K562 (cell line): Measurements from ENCODE around the gene ELP5. TPM values are rescaled to one million over a fixed set of nuclear protein-coding genes. Genes with fewer than 3 reads are reported as not detected.

Experiments
- BMI1 ChIP-seq: fragments of 150-350 bp; IDR thresholded peaks from 2 replicates; pipeline ENCODE4 v1.6.1; 2014; ENCODE audit warnings: low read length
- ELF1 ChIP-seq: fragments of 200-800 bp; sonication (Bioruptor generic); IDR thresholded peaks from 2 replicates; pipeline ENCODE4 v1.6.1; 2016; ENCODE audit warnings: missing genetic modification characterization, missing compliant biosample characterization
- ETV5 ChIP-seq: sonication (generic); formaldehyde crosslinking; IDR thresholded peaks from 2 replicates; pipeline ENCODE4 v1.4.0; 2020; ENCODE audit warnings: low read depth, mild to moderate bottlenecking, missing genetic modification reagents
- FOXJ2 ChIP-seq: fragments of 200-800 bp; sonication (Bioruptor generic); IDR thresholded peaks from 2 replicates; pipeline ENCODE4 v1.6.1; 2016; ENCODE audit warnings: missing genetic modification characterization, missing compliant biosample characterization
- FOXJ3 ChIP-seq: sonication (generic); formaldehyde crosslinking; IDR thresholded peaks from 2 replicates; pipeline ENCODE4 v1.4.0; 2020; ENCODE audit warnings: mild to moderate bottlenecking, missing genetic modification reagents
- HLTF ChIP-seq: fragments of 450-650 bp; IDR thresholded peaks from 2 replicates; pipeline ENCODE4 v1.6.1; 2016
- KDM1A ChIP-seq, 2 experiments: fragments of 450-650 bp; IDR thresholded peaks; 2 replicates each; pipeline ENCODE4 v1.6.1; 2016; ENCODE audit warnings: mild to moderate bottlenecking in 2 of 2
- NEUROD1 ChIP-seq: fragments of 150-350 bp; IDR thresholded peaks from 2 replicates; pipeline ENCODE4 v1.6.1; 2014; ENCODE audit warnings: borderline replicate concordance, low read length, low read depth; ENCODE audit not compliant: partially characterized antibody
- RAD21 ChIP-seq, 2 experiments: fragments of 250-450 bp in 1 of 2; fragments of 450-650 bp in 1 of 2; sonication (Bioruptor Pico) in 1 of 2; formaldehyde crosslinking in 1 of 2; IDR thresholded peaks in 1 of 2; conservative IDR thresholded peaks in 1 of 2; 2 replicates each; pipeline versions ENCODE4 v1.4.0 to v1.8.0; 2020 to 2022; ENCODE audit warnings: mild to moderate bottlenecking in 2 of 2, moderate library complexity in 1 of 2
- RB1 ChIP-seq: fragments of 450-650 bp; IDR thresholded peaks from 2 replicates; pipeline ENCODE4 v1.6.1; 2017; ENCODE audit warnings: low read depth, mild to moderate bottlenecking
- SMAD2 ChIP-seq: fragments of 150-350 bp; IDR thresholded peaks from 2 replicates; pipeline ENCODE4 v1.6.1; 2014; ENCODE audit warnings: low read depth, mild to moderate bottlenecking, low read length
- TAF7 ChIP-seq: fragments of 450-650 bp; IDR thresholded peaks from 2 replicates; pipeline ENCODE4 v1.6.1; 2016; ENCODE audit warnings: missing genetic modification characterization, missing compliant biosample characterization
- WHSC1 ChIP-seq: IDR thresholded peaks from one replicate; pipeline ENCODE4 v1.6.1; 2012; ENCODE audit warnings: low read length, control low read depth, inconsistent platforms
- ZNF274 ChIP-seq: IDR thresholded peaks from 2 replicates; pipeline ENCODE4 v1.6.1; 2011; ENCODE audit warnings: low read depth, mild to moderate bottlenecking, low read length, moderate library complexity, borderline replicate concordance
- ZNF316 ChIP-seq: fragments of 450-650 bp; IDR thresholded peaks from 2 replicates; pipeline ENCODE4 v1.6.1; 2016
- ZNF79 ChIP-seq: fragments of 250-450 bp; sonication (Bioruptor Pico); IDR thresholded peaks from 2 replicates; pipeline ENCODE4 v1.4.0; 2020; ENCODE audit warnings: low read depth, mild to moderate bottlenecking, moderate library complexity
- polyA plus RNA-seq, 8 experiments: library from polyadenylated mRNA; depleted of rRNA in 4 of 8; stranded (reverse) in 5 of 8; unstranded in 3 of 8; fragments of >200 nt; fragmentation: Nextera tagmentation in 2 of 8; fragmentation: Illumina TruSeq in 1 of 8; extraction: Ambion mirVana in 2 of 8; extraction: Trizol in 1 of 8; gene quantifications; 2 replicates each; pipeline versions ENCODE4 v1.2.1 to v1.2.3, GENCODE V29; 2011 to 2014; ENCODE audit warnings: inconsistent platforms in 1 of 8, missing spikeins in 1 of 8
- total RNA-seq, 7 experiments: library from RNA; depleted of rRNA in 6 of 7; stranded (reverse); fragments of >200 nt in 6 of 7; fragmentation: Illumina TruSeq in 2 of 7; extraction: Trizol in 2 of 7; gene quantifications; 2 replicates each; pipeline versions ENCODE4 v1.2.1 to v1.2.3, GENCODE V29; 2011 to 2021; ENCODE audit warnings: low replicate concordance in 1 of 7
- TF ChIP-seq, protein P1 (sequence below): IDR thresholded peaks from 2 replicates; pipeline ENCODE4 v1.6.1; 2014; ENCODE audit warnings: antibody characterized with exemption
- TF ChIP-seq, protein P2 (sequence below), 3 experiments: IDR thresholded peaks in 2 of 3; conservative IDR thresholded peaks in 1 of 3; 2 replicates each; pipeline ENCODE4 v1.5.1; 2011 to 2012; ENCODE audit warnings: low read length in 3 of 3, mild to moderate bottlenecking in 3 of 3, control low read depth in 2 of 3, improper control_type of control experiment in 1 of 3, inconsistent platforms in 1 of 3, low read depth in 1 of 3, mixed read lengths in 1 of 3, moderate library complexity in 1 of 3; ENCODE audit not compliant: insufficient read depth in 2 of 3
- TF ChIP-seq, protein P3 (sequence below): sonication (generic); formaldehyde crosslinking; IDR thresholded peaks from 2 replicates; pipeline ENCODE4 v1.8.0; 2022; ENCODE audit warnings: missing genetic modification reagents, mild to moderate bottlenecking, borderline replicate concordance

ELP5 gene
- total and polyA plus RNA-seq, 9 of the 15 experiments (the other 6 are each of a cell fraction or from before 2014, with no cell fraction given), result 25.7 to 77.9 (median 52.9) TPM

DNA sequence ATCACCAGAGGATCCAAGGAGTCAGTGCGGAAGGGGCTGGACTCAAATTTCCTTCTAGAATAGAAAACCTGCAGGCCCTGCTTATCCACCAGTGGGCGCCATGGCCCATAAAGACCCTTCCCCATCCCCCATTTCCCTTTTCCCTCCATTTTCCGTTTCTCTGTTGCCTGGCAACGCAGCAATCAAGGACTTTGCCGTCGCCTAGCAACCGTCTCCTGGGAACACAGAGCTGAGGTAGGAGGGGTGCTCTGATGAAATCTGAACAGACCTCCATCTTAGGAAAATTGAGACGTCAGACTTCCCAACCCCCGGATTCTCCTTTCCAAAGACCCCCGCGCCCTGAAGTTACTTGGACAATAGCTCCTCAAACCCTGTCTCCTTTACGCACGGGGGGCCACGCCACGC lies 38.1 kb upstream of the ELP5 start (continued):
- TF ChIP-seq, protein P1, sequence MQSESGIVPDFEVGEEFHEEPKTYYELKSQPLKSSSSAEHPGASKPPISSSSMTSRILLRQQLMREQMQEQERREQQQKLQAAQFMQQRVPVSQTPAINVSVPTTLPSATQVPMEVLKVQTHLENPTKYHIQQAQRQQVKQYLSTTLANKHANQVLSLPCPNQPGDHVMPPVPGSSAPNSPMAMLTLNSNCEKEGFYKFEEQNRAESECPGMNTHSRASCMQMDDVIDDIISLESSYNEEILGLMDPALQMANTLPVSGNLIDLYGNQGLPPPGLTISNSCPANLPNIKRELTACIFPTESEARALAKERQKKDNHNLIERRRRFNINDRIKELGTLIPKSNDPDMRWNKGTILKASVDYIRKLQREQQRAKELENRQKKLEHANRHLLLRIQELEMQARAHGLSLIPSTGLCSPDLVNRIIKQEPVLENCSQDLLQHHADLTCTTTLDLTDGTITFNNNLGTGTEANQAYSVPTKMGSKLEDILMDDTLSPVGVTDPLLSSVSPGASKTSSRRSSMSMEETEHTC, result no peak
- TF ChIP-seq, protein P2, sequence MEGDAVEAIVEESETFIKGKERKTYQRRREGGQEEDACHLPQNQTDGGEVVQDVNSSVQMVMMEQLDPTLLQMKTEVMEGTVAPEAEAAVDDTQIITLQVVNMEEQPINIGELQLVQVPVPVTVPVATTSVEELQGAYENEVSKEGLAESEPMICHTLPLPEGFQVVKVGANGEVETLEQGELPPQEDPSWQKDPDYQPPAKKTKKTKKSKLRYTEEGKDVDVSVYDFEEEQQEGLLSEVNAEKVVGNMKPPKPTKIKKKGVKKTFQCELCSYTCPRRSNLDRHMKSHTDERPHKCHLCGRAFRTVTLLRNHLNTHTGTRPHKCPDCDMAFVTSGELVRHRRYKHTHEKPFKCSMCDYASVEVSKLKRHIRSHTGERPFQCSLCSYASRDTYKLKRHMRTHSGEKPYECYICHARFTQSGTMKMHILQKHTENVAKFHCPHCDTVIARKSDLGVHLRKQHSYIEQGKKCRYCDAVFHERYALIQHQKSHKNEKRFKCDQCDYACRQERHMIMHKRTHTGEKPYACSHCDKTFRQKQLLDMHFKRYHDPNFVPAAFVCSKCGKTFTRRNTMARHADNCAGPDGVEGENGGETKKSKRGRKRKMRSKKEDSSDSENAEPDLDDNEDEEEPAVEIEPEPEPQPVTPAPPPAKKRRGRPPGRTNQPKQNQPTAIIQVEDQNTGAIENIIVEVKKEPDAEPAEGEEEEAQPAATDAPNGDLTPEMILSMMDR (IDR thresholded peaks at IDR 0.05 in 2 of 3, conservative IDR thresholded peaks at IDR 0.05 in 1 of 3; ENCODE audit: insufficient read depth in 2 of 3, low read depth in 1 of 3, low read length in 3 of 3), result peak; percentile 47 to 60 (median 49); a peak in 5 of 6 replicates
- peak; percentile 59; the same call in 1 of the 2 replicates for TF ChIP-seq FOXJ3
- TF ChIP-seq SMAD2, result no peak
- no peak for TF ChIP-seq WHSC1
- TF ChIP-seq ZNF79 (CRISPR knock-in tag), result no peak
- TF ChIP-seq ETV5 (CRISPR knock-in tag), result peak; percentile 47; the same call in 1 of the 2 replicates
- TF ChIP-seq ZNF316, result no peak
- peak; percentile 96 for TF ChIP-seq BMI1
- 0 out of 2 replicates have a peak, but pooled peaks have one; percentile 19 for TF ChIP-seq ELF1 (tag)
- 0 out of 2 replicates have a peak, but pooled peaks have one; percentile 55 for TF ChIP-seq FOXJ2 (tag)
- TF ChIP-seq RAD21 (CRISPR knock-in tag; conservative IDR thresholded peaks at IDR 0.05 in 1 of 2, IDR thresholded peaks at IDR 0.05 in 1 of 2), result peak in 1 of 2 experiments; percentile 29; a peak in 1 of 4 replicates
- TF ChIP-seq TAF7, result no peak
- peak; percentile 93 for TF ChIP-seq NEUROD1
- TF ChIP-seq RB1, result 0 out of 2 replicates have a peak, but pooled peaks have one; percentile 6
- no peak for TF ChIP-seq HLTF
- no peak for TF ChIP-seq ZNF274
- TF ChIP-seq, protein P3, sequence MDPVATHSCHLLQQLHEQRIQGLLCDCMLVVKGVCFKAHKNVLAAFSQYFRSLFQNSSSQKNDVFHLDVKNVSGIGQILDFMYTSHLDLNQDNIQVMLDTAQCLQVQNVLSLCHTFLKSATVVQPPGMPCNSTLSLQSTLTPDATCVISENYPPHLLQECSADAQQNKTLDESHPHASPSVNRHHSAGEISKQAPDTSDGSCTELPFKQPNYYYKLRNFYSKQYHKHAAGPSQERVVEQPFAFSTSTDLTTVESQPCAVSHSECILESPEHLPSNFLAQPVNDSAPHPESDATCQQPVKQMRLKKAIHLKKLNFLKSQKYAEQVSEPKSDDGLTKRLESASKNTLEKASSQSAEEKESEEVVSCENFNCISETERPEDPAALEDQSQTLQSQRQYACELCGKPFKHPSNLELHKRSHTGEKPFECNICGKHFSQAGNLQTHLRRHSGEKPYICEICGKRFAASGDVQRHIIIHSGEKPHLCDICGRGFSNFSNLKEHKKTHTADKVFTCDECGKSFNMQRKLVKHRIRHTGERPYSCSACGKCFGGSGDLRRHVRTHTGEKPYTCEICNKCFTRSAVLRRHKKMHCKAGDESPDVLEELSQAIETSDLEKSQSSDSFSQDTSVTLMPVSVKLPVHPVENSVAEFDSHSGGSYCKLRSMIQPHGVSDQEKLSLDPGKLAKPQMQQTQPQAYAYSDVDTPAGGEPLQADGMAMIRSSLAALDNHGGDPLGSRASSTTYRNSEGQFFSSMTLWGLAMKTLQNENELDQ (CRISPR knock-in tag), result no peak
- TF ChIP-seq KDM1A (IDR thresholded peaks at IDR 0.05), result peak; percentile 60 to 70; a peak in 3 of 4 replicates
